Jurkat, Clone E6-1 (cell line): ENCODE measurements around the gene JARID2.
"Not testable (repeated sequence)": the region's sequence is repeated elsewhere in the genome, so short reads cannot be mapped to it uniquely, and the experiment has no call there.

Source experiments
- DNase-seq: peaks from one replicate; pipeline ENCODE4 v3.0.0-alpha.2; 2011; ENCODE audit warnings: low read depth, low spot score
- H3K4me3 ChIP-seq: 2 replicates; pipeline ENCODE4 v1.5.1; 2011; ENCODE audit warnings: mild to moderate bottlenecking, low read length, control low read depth, moderate library complexity

Gene JARID2

GRCh38 chr6:15401769-15402250 is 155.9 kb downstream of the JARID2 start:
- no peak for DNase-seq
- no peak overlapping the region for H3K4me3 ChIP-seq

- H3K4me3 ChIP-seq = no peak overlapping the region
- no peak for DNase-seq
Observed at GRCh38 chr6:15402406-15403045, 156.7 kb downstream of the JARID2 start.

- DNase-seq = no peak
- H3K4me3 ChIP-seq = peak overlapping the region; percentile 29; the same call in 1 of the 2 replicates
Observed at GRCh38 chr6:15403094-15403755, 157.4 kb downstream of the JARID2 start.

- no peak for DNase-seq
- H3K4me3 ChIP-seq = no peak overlapping the region
Observed at GRCh38 chr6:15404685-15404980, 158.8 kb downstream of the JARID2 start.

GRCh38 chr6:15405129-15406068 is 159.5 kb downstream of the JARID2 start:
- no peak for DNase-seq
- H3K4me3 ChIP-seq = no peak overlapping the region

GRCh38 chr6:15406452-15406851 is 160.6 kb downstream of the JARID2 start:
- H3K4me3 ChIP-seq = no peak overlapping the region
- DNase-seq = no peak

- DNase-seq = no peak
- H3K4me3 ChIP-seq = no peak overlapping the region
Observed at GRCh38 chr6:15408008-15408407, 162.1 kb downstream of the JARID2 start.

GRCh38 chr6:15408758-15409157 is 162.9 kb downstream of the JARID2 start:
- no peak for DNase-seq
- H3K4me3 ChIP-seq = no peak overlapping the region

GRCh38 chr6:15409301-15410125 is 163.6 kb downstream of the JARID2 start:
- DNase-seq = no peak
- no peak overlapping the region for H3K4me3 ChIP-seq

GRCh38 chr6:15410126-15410391 is 164.2 kb downstream of the JARID2 start:
- DNase-seq = no peak
- peak overlapping the region; percentile 21; the same call in 1 of the 2 replicates for H3K4me3 ChIP-seq

GRCh38 chr6:15410752-15411151 is 164.9 kb downstream of the JARID2 start:
- no peak for DNase-seq
- peak overlapping the region; percentile 21 for H3K4me3 ChIP-seq

GRCh38 chr6:15411766-15412165 is 165.9 kb downstream of the JARID2 start:
- H3K4me3 ChIP-seq = no peak overlapping the region
- DNase-seq = no peak

GRCh38 chr6:15412767-15413166 is 166.9 kb downstream of the JARID2 start:
- H3K4me3 ChIP-seq = no peak overlapping the region
- DNase-seq = no peak

- H3K4me3 ChIP-seq = no peak overlapping the region
- no peak for DNase-seq
Observed at GRCh38 chr6:15413466-15414234, 167.8 kb downstream of the JARID2 start.

GRCh38 chr6:15414235-15414612 is 168.4 kb downstream of the JARID2 start:
- H3K4me3 ChIP-seq = no peak overlapping the region
- no peak for DNase-seq

GRCh38 chr6:15415622-15416021 is 169.8 kb downstream of the JARID2 start:
- DNase-seq, H3K4me3 ChIP-seq: not testable (repeated sequence)

- H3K4me3 ChIP-seq = no peak overlapping the region
- no peak for DNase-seq
Observed at GRCh38 chr6:15416932-15417509, 171.2 kb downstream of the JARID2 start.

GRCh38 chr6:15417811-15418210 is 171.9 kb downstream of the JARID2 start:
- H3K4me3 ChIP-seq = no peak overlapping the region
- no peak for DNase-seq
